ENCODE results near the gene ATP6V1G3.

ATP6V1G3 gene

DNA sequence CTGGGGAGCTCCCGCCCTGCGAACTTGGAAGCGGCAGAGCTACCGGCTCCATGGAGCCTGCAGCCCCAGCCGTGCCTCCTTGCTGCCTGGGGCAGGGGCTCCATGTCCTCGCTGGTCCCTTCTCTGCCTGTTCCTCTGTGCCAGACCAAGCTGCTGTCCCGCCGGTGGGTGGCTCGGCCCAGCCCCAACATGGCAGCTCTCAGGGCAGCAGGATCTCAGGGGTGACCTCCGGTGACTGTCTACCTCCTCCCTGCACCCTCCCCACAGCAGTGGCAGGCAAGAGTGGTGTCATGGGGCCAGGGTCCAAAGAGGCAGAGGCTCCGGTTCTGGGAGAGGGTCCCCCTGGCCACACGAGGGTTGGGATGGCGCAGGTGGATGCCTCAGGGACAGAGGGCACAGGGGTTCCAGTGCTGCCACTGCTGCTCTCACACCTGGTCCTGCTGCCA, 45.8 kb downstream of the ATP6V1G3 start:
- ATAC-seq = no peak
- TF ChIP-seq, protein P1, sequence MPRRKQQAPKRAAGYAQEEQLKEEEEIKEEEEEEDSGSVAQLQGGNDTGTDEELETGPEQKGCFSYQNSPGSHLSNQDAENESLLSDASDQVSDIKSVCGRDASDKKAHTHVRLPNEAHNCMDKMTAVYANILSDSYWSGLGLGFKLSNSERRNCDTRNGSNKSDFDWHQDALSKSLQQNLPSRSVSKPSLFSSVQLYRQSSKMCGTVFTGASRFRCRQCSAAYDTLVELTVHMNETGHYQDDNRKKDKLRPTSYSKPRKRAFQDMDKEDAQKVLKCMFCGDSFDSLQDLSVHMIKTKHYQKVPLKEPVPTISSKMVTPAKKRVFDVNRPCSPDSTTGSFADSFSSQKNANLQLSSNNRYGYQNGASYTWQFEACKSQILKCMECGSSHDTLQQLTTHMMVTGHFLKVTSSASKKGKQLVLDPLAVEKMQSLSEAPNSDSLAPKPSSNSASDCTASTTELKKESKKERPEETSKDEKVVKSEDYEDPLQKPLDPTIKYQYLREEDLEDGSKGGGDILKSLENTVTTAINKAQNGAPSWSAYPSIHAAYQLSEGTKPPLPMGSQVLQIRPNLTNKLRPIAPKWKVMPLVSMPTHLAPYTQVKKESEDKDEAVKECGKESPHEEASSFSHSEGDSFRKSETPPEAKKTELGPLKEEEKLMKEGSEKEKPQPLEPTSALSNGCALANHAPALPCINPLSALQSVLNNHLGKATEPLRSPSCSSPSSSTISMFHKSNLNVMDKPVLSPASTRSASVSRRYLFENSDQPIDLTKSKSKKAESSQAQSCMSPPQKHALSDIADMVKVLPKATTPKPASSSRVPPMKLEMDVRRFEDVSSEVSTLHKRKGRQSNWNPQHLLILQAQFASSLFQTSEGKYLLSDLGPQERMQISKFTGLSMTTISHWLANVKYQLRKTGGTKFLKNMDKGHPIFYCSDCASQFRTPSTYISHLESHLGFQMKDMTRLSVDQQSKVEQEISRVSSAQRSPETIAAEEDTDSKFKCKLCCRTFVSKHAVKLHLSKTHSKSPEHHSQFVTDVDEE (CRISPR knock-in tag; IDR thresholded peaks at IDR 0.05) = no peak

DNA sequence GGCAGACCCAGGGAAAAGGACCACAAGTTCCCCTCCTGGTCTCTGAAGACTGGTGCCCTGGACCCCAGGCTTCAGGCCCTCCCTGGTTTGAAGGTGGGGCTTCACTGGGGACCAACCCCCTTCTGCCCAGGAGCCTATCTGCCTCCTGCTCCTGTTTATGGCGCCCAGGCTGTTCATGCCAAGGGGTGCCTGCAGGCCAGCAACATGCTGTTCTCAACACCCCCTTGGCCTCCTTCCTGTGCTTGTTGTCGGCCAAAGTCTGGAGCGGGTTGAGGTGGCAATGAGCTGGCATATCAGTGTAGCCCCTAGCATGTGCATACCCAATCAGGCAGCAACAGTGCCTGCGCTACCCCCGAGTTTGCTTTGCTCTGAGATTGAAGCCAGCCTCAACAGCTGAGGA, 46.3 kb downstream of the ATP6V1G3 start:
- no peak for TF ChIP-seq TOX (CRISPR knock-in tag; IDR thresholded peaks at IDR 0.05; ENCODE audit: borderline replicate concordance)
- TF ChIP-seq, protein P2, sequence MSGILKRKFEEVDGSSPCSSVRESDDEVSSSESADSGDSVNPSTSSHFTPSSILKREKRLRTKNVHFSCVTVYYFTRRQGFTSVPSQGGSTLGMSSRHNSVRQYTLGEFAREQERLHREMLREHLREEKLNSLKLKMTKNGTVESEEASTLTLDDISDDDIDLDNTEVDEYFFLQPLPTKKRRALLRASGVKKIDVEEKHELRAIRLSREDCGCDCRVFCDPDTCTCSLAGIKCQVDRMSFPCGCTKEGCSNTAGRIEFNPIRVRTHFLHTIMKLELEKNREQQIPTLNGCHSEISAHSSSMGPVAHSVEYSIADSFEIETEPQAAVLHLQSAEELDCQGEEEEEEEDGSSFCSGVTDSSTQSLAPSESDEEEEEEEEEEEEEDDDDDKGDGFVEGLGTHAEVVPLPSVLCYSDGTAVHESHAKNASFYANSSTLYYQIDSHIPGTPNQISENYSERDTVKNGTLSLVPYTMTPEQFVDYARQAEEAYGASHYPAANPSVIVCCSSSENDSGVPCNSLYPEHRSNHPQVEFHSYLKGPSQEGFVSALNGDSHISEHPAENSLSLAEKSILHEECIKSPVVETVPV (CRISPR knock-in tag; IDR thresholded peaks at IDR 0.05) = no peak
- no peak for TF ChIP-seq ZNF8 (CRISPR knock-in tag; IDR thresholded peaks at IDR 0.05)
- no peak for TF ChIP-seq CREB5 (CRISPR knock-in tag; IDR thresholded peaks at IDR 0.05; ENCODE audit: low read depth)
- no peak for TF ChIP-seq GLIS3 (CRISPR knock-in tag; IDR thresholded peaks at IDR 0.05)
- TF ChIP-seq, protein P3, sequence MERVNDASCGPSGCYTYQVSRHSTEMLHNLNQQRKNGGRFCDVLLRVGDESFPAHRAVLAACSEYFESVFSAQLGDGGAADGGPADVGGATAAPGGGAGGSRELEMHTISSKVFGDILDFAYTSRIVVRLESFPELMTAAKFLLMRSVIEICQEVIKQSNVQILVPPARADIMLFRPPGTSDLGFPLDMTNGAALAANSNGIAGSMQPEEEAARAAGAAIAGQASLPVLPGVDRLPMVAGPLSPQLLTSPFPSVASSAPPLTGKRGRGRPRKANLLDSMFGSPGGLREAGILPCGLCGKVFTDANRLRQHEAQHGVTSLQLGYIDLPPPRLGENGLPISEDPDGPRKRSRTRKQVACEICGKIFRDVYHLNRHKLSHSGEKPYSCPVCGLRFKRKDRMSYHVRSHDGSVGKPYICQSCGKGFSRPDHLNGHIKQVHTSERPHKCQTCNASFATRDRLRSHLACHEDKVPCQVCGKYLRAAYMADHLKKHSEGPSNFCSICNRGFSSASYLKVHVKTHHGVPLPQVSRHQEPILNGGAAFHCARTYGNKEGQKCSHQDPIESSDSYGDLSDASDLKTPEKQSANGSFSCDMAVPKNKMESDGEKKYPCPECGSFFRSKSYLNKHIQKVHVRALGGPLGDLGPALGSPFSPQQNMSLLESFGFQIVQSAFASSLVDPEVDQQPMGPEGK (CRISPR knock-in tag; IDR thresholded peaks at IDR 0.05; ENCODE audit: borderline replicate concordance) = no peak
- TF ChIP-seq BACH2 (CRISPR knock-in tag; IDR thresholded peaks at IDR 0.05; ENCODE audit: borderline replicate concordance) = no peak
- TF ChIP-seq ZNF70 (CRISPR knock-in tag; IDR thresholded peaks at IDR 0.05) = no peak
- no peak for TF ChIP-seq TCF4 (CRISPR knock-in tag; IDR thresholded peaks at IDR 0.05; ENCODE audit: borderline replicate concordance)
- no peak for TF ChIP-seq PPARA (CRISPR knock-in tag; IDR thresholded peaks at IDR 0.05; ENCODE audit: borderline replicate concordance)
- no peak for TF ChIP-seq ARNTL (CRISPR knock-in tag; IDR thresholded peaks at IDR 0.05; ENCODE audit: borderline replicate concordance, low read depth)
- no peak for TF ChIP-seq SNAI2 (CRISPR knock-in tag; IDR thresholded peaks at IDR 0.05)
- TF ChIP-seq, protein P1 (CRISPR knock-in tag; IDR thresholded peaks at IDR 0.05) = no peak
- no peak for ATAC-seq

DNA sequence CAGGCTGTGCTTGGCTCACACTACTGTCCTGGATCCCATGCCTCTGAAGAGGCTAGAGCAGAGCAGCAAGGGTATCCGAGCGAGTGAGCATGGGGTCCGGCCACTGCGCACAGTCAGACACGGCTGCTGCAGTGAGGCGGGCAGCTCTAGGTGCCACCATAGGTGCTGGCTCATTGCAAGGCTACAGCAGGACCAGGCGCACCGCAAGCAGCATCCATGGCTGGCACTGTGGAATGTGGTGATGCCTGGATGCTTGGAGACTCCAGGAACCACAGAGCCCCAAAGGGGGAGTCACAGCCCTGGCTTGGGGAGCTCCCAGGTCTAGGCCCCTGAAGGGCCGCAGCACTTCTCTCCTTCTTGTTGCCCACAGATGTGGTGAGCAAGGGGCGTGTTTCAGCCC, 47.2 kb downstream of the ATP6V1G3 start:
- ATAC-seq = peak; percentile 40
- TF ChIP-seq, protein P1 (CRISPR knock-in tag; IDR thresholded peaks at IDR 0.05) = no peak
